T-helper 9 cell (primary cell): Measurements from ENCODE around the gene ACOT7.

ENCODE experiments used
- DNase-seq: peaks from one replicate; pipeline ENCODE4 v3.0.0-alpha.2; 2020

Gene ACOT7

GRCh38 chr1:6338695-6339094 is 54.9 kb downstream of the ACOT7 start:
- DNase-seq, result no peak

- DNase-seq, result no peak
These were observed 56.6 kb downstream of the ACOT7 start for GRCh38 chr1:6336776-6337622.

DNA sequence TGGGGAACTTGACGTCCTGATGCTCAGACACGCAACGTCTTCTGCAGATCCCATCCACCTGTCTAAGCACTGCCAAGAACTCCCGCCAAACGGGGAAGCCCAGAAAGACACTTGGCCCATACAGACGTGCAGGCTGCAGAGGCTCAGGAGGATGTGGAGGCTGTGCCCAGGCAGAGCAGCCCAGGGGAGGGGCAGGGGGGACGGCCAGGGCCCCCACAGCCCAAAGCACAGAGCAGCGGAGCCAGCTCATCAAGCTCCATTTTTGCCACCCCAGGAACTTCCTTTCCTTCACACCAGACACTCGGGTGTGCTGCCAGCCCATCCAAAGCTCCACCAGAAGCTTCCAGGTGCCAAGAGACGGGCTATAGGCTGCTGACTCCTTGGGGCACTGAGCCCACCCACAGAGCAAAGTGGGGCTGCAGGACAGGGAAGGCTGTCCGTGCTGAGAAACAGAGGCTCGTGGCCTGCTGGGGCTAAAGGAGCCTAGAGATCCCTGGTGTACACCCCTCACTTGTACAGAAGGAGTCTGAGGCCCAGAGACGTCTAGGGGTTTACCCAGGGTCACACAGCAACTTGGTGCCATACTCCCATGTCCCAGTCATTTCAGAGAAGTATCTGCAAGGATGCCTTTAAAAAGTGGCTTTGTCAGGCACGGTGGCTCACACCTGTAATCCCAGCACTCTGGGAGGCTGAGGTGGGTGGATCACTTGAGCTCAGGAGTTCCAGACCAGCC is 59.1 kb downstream of the ACOT7 start:
- DNase-seq, result no peak

DNA sequence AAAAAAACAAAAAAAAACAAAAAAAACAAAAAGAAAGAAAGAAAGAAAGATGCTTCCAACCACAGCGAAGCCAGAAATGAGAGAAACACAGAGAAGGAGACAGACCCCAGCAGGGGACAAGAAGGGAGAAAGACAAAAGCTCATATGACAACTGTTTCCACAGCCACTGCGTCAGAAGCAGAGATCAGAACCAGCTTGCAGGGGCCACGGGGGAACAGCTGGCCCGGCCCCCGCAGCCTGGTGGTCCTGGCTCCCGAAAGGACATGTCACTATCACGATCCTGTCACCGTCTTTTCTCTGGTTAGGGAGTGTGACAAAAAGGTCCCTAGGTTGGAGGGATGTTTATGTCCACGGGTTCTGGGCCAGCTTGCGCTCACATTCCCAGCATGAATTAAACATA is 60.7 kb downstream of the ACOT7 start:
- DNase-seq, result no peak

GRCh38 chr1:6331543-6332273 is 61.9 kb downstream of the ACOT7 start:
- DNase-seq, result no peak

GRCh38 chr1:6330410-6330911 is 63.1 kb downstream of the ACOT7 start:
- no peak for DNase-seq

GRCh38 chr1:6329851-6330250 is 63.7 kb downstream of the ACOT7 start:
- no peak for DNase-seq

GRCh38 chr1:6329396-6329795 is 64.2 kb downstream of the ACOT7 start:
- DNase-seq, result no peak

GRCh38 chr1:6328696-6329095 is 64.9 kb downstream of the ACOT7 start:
- DNase-seq, result no peak

DNA sequence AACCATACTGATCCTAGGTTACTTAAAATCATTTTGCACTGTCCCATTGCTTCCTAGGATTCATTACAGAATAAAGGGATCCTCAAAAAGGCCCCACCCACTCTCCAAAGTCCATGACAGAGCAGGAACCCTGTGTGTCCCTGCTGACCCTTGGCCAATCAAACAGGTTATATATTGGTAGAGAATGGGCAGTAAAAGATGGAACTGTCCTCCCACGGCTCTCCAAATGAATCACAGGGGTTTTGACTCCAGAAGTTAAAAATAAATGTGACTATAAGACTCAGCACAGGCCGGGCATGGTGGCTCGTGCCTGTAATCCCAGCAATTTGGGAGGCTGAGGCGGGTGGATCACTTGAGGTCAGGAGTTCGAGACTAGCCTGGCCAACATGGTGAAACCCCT is 65.5 kb downstream of the ACOT7 start:
- DNase-seq, result no peak

DNA sequence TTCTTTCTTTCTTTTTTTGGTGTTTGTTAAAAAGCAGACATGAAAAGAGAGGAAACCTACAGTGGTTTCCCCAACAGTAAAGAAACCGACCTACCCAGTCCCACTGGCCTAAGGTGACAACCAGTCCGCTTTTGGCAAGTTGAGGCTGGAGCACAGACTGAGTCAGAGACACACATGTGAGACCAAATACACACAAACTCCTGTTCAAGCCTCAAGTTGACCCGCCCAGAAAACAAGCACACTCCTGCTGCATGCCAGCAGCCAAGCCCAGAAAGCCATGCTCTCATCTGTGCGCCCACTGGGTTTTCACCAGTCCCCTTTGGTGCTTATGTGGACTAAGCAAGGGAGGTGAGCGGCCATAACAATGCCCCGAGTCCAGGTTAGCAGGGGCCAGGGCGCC is 68.1 kb downstream of the ACOT7 start:
- no peak for DNase-seq

GRCh38 chr1:6322161-6322560 is 71.4 kb downstream of the ACOT7 start:
- DNase-seq, result no peak

DNA sequence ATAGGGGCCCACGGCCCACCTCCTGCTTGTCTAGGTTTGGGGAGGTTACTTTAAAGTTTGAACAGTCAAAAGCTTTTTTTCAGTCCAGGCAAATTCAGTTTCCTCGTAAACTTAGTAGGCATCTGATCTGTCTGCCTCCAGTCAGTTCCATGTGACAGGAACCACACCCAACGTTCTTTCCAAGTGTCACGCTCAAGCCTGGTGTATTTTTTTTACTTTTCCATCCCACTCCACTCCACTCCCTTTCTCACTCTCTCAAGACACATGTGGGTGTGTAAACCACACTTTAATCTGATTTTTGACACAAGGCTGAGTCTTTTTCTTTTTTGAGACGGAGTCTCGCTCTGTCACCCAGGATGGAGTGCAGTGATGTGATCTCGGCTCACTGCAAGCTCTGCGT is 72.4 kb downstream of the ACOT7 start:
- no peak for DNase-seq

DNA sequence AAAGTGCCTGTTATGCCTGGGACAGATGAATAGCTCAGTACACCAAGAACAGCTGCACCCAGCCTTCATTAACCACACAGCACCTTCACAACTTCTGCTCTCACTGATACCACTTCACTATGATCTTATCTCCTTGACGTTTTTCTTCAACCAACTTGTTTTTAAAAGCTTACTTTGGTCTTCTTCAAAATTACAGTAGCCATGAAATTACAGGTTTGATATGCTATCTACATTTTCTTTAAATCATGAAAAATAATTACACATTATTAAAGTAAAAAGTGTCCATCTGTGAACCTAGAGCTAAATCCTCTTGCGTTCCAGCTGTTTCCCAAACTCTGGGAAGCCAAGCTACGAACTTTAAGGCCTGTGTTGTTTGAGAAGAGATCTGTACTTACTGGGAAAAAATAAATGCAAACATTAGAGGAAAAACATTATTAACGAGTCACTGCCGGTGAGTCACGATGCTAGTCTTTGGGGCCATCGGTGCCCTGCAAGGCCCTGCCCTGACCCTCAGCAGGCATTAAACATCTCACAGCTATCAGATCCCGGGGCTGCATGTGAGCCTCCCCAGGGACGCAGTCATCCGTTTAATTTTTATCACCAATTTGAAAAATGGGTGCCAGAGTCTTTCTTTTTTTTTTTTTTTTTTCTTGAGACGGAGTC is 76.3 kb downstream of the ACOT7 start:
- DNase-seq, result no peak

DNA sequence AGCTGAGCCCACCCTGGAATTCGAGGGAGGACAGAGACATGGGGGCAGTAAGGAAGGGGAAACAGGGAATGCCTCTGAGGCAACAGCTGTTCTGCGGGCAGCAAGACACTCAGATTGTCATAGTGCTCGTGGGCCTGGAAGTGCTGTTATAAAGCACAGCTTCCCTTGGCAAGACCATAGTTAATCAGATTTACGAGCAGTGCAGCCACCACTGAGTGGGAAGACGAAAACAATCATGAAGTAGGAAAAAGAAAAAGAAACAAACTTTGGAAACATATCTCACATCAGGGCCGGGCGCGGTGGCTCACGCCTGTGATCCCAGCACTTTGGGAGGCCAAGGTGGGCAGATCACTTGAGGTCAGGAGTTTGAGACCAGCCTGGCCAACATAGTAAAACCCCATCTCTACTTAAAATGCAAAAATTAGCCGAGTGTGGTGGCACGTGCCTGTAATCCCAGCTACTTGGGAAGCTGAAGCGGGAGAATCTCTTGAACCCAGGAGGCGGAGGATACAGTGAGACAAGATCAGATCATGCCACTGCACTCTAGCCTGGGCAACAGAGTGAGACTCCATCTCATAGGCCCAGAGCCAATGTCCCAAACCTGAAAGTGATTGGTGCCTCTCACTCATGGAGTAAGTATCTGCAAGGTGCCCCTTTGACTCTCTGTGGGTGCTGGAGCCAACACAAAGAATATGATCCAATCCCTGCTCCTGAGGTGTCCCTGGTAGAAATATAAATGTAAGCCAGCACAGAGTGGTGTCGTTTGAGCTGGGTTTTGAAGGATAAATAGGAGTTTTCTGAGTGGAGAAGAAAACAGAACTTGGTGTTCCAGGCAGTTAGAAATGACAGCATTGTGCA is 77.1 kb downstream of the ACOT7 start:
- DNase-seq, result no peak

DNA sequence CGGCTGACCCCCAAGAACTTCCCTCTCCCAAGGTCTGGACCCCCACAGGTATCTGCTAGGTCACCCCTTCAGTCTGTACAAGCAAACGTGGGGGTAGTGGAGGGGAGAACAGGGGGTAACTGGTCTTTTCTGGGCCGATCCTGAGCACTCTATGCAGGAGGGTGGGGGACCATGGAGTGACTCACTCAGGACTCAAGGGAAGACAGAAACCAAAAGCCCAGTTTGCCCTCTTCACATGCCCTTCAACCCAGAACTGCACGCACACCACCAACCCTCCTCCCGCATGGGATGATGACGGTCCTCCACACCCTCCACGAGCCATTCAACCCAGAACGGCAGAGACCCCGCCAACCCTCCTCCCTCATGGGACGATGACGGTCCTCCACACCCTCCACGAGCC is 79.1 kb downstream of the ACOT7 start:
- no peak for DNase-seq

- DNase-seq, result no peak
These were observed 80.0 kb downstream of the ACOT7 start for GRCh38 chr1:6313393-6314200.

GRCh38 chr1:6310116-6310848 is 83.3 kb downstream of the ACOT7 start:
- DNase-seq, result no peak

DNA sequence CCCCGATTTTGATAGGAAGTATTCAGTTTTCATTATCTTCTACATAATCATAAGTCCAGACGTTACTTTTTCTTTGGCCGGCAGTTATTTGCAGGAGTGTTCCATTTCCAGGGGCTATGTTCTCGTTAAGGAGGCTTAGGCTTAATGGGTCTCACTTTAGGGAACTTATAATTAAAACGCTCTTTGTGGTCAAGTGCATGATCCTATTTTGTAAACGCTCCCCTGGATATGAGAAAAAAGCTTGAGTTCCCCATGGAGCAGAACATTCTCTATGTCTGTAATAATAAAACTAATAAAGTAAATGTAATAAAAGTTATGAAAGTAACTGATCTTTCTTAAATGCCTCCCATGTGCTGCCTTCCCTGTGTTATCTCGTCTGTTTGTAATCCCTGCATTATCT is 84.0 kb downstream of the ACOT7 start:
- no peak for DNase-seq

GRCh38 chr1:6308449-6308848 is 85.1 kb downstream of the ACOT7 start:
- DNase-seq, result no peak
